Neural cell (in vitro differentiated cells): Measurements from ENCODE around the gene OR1J2.

Source experiments
- EP300 ChIP-seq: fragments of 450-650 bp; conservative IDR thresholded peaks from 2 replicates; pipeline ENCODE4 v1.6.1; 2014; ENCODE audit warnings: antibody characterized with exemption, mild to moderate bottlenecking, moderate library complexity; ENCODE audit not compliant: poor library complexity, severe bottlenecking
- EZH2 ChIP-seq: fragments of 200-600, 300-800 bp; shearing (Covaris generic), sonication (generic); IDR thresholded peaks from 2 replicates; pipeline ENCODE4 v1.6.1; 2014; ENCODE audit warnings: antibody characterized with exemption, low read length, borderline replicate concordance, mild to moderate bottlenecking; ENCODE audit not compliant: insufficient read depth, poor library complexity, severe bottlenecking
- MXI1 ChIP-seq: fragments of 450-650 bp; conservative IDR thresholded peaks from 2 replicates; pipeline ENCODE4 v1.6.1; 2014; ENCODE audit warnings: antibody characterized with exemption, mild to moderate bottlenecking; ENCODE audit not compliant: poor library complexity, severe bottlenecking
- POLR2AphosphoS5 ChIP-seq: IDR thresholded peaks from 2 replicates; pipeline ENCODE4 v1.6.1; 2012
- SMC3 ChIP-seq: fragments of 450-650 bp; conservative IDR thresholded peaks from 2 replicates; pipeline ENCODE4 v1.6.1; 2014; ENCODE audit warnings: antibody characterized with exemption, mild to moderate bottlenecking, moderate library complexity; ENCODE audit not compliant: poor library complexity
- TAF1 ChIP-seq: IDR thresholded peaks from 2 replicates; pipeline ENCODE4 v1.6.1; 2012; ENCODE audit warnings: low read depth
- TF ChIP-seq, protein P1 (sequence below): fragments of 450-650 bp; IDR thresholded peaks from 2 replicates; pipeline ENCODE4 v1.5.1; 2014; ENCODE audit warnings: antibody characterized with exemption, mild to moderate bottlenecking, moderate library complexity; ENCODE audit not compliant: poor library complexity, severe bottlenecking

DNA sequence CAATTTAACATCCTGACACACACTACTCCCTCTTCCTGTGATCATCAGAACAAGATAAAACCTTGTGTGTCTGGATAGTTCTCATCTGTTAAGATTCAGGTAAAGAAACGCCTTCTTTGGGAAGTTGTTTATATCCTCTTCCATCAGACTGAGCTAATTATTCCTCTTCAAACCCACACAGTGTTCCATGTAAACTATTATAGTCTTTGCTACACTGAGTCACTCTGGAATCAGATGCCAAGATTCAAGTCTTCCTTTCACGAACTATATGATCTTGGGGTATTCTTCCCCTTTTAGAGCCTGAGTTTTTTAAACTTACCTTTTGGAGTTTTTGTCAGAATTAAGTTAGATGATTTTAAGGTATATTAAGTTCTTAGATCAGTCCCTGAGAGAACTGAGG, 34.9 kb upstream of the OR1J2 start:
- TF ChIP-seq SMC3 = no peak
- TF ChIP-seq, protein P1, sequence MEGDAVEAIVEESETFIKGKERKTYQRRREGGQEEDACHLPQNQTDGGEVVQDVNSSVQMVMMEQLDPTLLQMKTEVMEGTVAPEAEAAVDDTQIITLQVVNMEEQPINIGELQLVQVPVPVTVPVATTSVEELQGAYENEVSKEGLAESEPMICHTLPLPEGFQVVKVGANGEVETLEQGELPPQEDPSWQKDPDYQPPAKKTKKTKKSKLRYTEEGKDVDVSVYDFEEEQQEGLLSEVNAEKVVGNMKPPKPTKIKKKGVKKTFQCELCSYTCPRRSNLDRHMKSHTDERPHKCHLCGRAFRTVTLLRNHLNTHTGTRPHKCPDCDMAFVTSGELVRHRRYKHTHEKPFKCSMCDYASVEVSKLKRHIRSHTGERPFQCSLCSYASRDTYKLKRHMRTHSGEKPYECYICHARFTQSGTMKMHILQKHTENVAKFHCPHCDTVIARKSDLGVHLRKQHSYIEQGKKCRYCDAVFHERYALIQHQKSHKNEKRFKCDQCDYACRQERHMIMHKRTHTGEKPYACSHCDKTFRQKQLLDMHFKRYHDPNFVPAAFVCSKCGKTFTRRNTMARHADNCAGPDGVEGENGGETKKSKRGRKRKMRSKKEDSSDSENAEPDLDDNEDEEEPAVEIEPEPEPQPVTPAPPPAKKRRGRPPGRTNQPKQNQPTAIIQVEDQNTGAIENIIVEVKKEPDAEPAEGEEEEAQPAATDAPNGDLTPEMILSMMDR = no peak
- no peak for TF ChIP-seq TAF1
- no peak for TF ChIP-seq EP300
- no peak for TF ChIP-seq EZH2
- TF ChIP-seq POLR2AphosphoS5 = no peak
- TF ChIP-seq MXI1 = no peak
